ENCODE measurements around the gene PHLPP1. TPM values are rescaled to one million over a fixed set of nuclear protein-coding genes. Genes with fewer than 3 reads are reported as not detected.

PHLPP1 gene
- total RNA-seq, 1 experiment from 2014 or later: 39.9 TPM

GRCh38 chr18:62715759-62716615 lies 646 bp downstream of the PHLPP1 start:
- Histone ChIP-seq H2BK120ac (ENCODE audit: low read depth, low read length, poor library complexity, severe bottlenecking) (no peak overlapping the region), H3K79me2 (ENCODE audit: insufficient read depth, low read length) (peaks cover 37% of the 10 kb centered on the region), H3T11ph (ENCODE audit: low read length) (no peak overlapping the region), H3K18ac (ENCODE audit: insufficient read length, low read depth, low read length) (peak overlapping the region; percentile 98), H3K14ac (ENCODE audit: insufficient read depth, low read length) (peak overlapping the region; percentile 96), H2BK20ac (ENCODE audit: low read depth, low read length, poor library complexity, severe bottlenecking) (no peak overlapping the region), H4K5ac (ENCODE audit: insufficient read length, low read depth, low read length) (no peak overlapping the region), H3K23me2 (ENCODE audit: insufficient read length, low read depth, low read length, poor library complexity, severe bottlenecking) (peaks cover 3% of the 10 kb centered on the region), H3K27me3 (ENCODE audit: insufficient read depth, low read length) (no peaks in the 10 kb centered on the region), H4K20me1 (ENCODE audit: control insufficient read depth, insufficient read depth, insufficient read length) (no peaks in the 10 kb centered on the region), H3K79me1 (ENCODE audit: insufficient read depth, low read depth, low read length, poor library complexity, severe bottlenecking) (no peaks in the 10 kb centered on the region), H3K23ac (ENCODE audit: insufficient read length, low read depth, low read length) (no peak overlapping the region), H3K9me3 (ENCODE audit: control insufficient read depth, low read depth, low read length) (no peaks in the 10 kb centered on the region), H2AK5ac (ENCODE audit: insufficient read length, low read length) (no peak overlapping the region), H2BK15ac (ENCODE audit: low read depth, low read length) (no peak overlapping the region; the same call in 1 of the 2 replicates), H2BK5ac (ENCODE audit: insufficient read length, low read length) (no peak overlapping the region), H3K4ac (ENCODE audit: low read depth, low read length) (no peak overlapping the region), H3K4me1 (ENCODE audit: insufficient read depth, low read length) (no peaks in the 10 kb centered on the region), H4K8ac (replicated peaks; ENCODE audit: insufficient read length, low read depth, low read length) (no peak overlapping the region), H3K27ac (ENCODE audit: insufficient read length, low read depth, low read length) (no peak overlapping the region), H3K4me2 (ENCODE audit: insufficient read depth, insufficient read length, low read length) (peak overlapping the region; percentile 38), H3K9ac (ENCODE audit: extremely low read depth, insufficient read length, low read length) (peak overlapping the region; percentile 91), H2AFZ (ENCODE audit: low read length) (no peak overlapping the region), H4K91ac (ENCODE audit: insufficient read length, low read depth, low read length) (no peak overlapping the region), H3K56ac (ENCODE audit: insufficient read length, low read depth, low read length) (no peak overlapping the region), H2BK12ac (ENCODE audit: insufficient read length, low read depth, low read length) (no peak overlapping the region)
- Mint-ChIP-seq H3K27ac (no peak overlapping the region; a peak in 1 of 7 replicates), H3K27me3 (ENCODE audit: low read depth) (no peaks in the 10 kb centered on the region), H3K4me3 (peak overlapping the region; percentile 80 to 81), H3K4me1 (peaks cover 45 to 47% of the 10 kb centered on the region in 2 experiments), H3K36me3 (ENCODE audit: insufficient read depth in 1 of 3, low read depth in 3 of 3) (peaks cover 0 to 13% (median 5%) of the 10 kb centered on the region in 3 experiments; a peak in 5 of 7 replicates), H3K9me3 (no peaks in the 10 kb centered on the region; a peak in 2 of 5 replicates)
- no peak for TF ChIP-seq CTCF (conservative IDR thresholded peaks at IDR 0.05)
- peak; percentile 49 for DNase-seq
- WGBS (ENCODE audit: extremely low coverage, insufficient read length, low lambda C conversion rate): no CpG with 5 or more reads among the region's 127 CpGs

Data from H9 (cell line).